ENCODE measurements around the gene RNF166. TPM values are rescaled to one million over a fixed set of nuclear protein-coding genes. Genes with fewer than 3 reads are reported as not detected.

Gene RNF166
- total and polyA plus RNA-seq, 2 donors from 2014 or later: 16.3 to 31.4 TPM

DNA sequence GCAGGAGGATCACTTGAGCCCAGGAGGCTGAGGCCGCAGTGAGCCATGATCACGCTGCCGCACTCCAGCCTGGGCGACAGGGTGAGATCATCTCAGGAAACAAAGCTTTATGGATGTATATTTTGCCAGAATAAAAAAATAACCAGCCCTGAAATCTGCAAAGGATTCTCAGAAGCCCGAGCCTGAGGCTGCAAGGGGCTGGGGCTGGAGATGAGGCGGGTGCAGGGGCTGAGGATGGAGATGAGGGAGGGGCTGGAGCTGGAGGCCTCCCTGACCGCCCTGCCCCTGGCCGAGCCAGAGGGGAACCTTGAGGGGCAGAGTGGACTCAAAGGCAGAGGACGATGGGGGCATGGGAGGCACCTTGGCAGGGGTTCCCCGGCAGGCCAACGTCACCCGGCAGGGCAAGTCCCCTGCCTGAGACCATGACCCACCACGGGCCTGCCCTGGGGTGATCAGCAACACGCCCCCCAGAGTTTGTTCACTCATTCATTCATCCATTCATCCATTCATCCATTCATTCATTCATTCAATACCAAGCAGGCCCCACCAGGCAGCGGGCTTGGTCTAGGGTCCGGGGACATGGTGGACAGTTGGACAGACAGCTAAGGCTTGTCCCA is 46.3 kb upstream of the RNF166 start:
- Histone ChIP-seq H3K36me3 (ENCODE audit: control insufficient read depth in 2 of 3, insufficient read depth in 3 of 3, low read length in 3 of 3) (no peaks in the 10 kb centered on the region), H3K4me3 (ENCODE audit: low read length in 3 of 3) (no peak overlapping the region), H3K27me3 (ENCODE audit: control insufficient read depth, insufficient read depth, low read length) (no peaks in the 10 kb centered on the region), H3K9ac (ENCODE audit: low read length in 3 of 3) (no peak overlapping the region), H3K9me3 (ENCODE audit: control insufficient read depth in 2 of 3, insufficient read depth in 1 of 3, low read length in 3 of 3) (no peaks in the 10 kb centered on the region), H3K27ac (ENCODE audit: low read depth in 2 of 2, low read length in 2 of 2) (no peak overlapping the region), H3K4me1 (ENCODE audit: control insufficient read depth in 2 of 3, insufficient read depth in 2 of 3, low read depth in 1 of 3, low read length in 3 of 3) (peaks cover 0 to under 1% (median 0%) of the 10 kb centered on the region in 3 donors)
- FAIRE-seq (no peak), DNase-seq (no peak)
- TF ChIP-seq, protein P1, sequence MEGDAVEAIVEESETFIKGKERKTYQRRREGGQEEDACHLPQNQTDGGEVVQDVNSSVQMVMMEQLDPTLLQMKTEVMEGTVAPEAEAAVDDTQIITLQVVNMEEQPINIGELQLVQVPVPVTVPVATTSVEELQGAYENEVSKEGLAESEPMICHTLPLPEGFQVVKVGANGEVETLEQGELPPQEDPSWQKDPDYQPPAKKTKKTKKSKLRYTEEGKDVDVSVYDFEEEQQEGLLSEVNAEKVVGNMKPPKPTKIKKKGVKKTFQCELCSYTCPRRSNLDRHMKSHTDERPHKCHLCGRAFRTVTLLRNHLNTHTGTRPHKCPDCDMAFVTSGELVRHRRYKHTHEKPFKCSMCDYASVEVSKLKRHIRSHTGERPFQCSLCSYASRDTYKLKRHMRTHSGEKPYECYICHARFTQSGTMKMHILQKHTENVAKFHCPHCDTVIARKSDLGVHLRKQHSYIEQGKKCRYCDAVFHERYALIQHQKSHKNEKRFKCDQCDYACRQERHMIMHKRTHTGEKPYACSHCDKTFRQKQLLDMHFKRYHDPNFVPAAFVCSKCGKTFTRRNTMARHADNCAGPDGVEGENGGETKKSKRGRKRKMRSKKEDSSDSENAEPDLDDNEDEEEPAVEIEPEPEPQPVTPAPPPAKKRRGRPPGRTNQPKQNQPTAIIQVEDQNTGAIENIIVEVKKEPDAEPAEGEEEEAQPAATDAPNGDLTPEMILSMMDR (IDR thresholded peaks at IDR 0.05; ENCODE audit: borderline replicate concordance, extremely low read depth, insufficient read depth): no peak
- intact Hi-C loops (cut with DNase I): no loop called here

DNA sequence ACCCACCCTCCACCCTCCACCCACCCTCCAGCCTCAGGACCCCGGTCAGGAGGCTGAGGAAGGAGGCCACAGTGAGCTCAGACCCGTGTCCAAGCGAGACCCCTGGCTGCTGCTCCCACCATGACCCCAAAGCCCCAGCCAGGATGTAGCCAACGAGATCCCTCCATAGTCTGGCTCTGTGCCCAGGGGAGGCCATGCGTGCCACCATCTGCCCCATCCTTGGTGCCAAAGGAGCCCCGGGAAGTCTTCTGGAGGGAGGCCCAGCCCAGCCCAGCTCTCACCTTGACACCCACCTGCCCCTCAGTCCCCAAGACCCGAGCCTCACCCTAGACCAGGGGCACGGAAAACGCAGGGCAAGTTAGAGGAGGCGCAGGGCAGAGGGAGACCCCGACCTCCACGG is 44.6 kb upstream of the RNF166 start:
- intact Hi-C loops (cut with DNase I): no loop called here
- FAIRE-seq (no peak), DNase-seq (no peak)
- H3K4me3 ChIP-seq (ENCODE audit: low read length in 3 of 3): no peak overlapping the region
- TF ChIP-seq, protein P1 (IDR thresholded peaks at IDR 0.05; ENCODE audit: borderline replicate concordance, extremely low read depth, insufficient read depth): no peak
- H3K27ac ChIP-seq (ENCODE audit: low read depth in 2 of 2, low read length in 2 of 2): no peak overlapping the region
- no peak overlapping the region for H3K9ac ChIP-seq (ENCODE audit: low read length in 3 of 3)
- H3K4me1 ChIP-seq (ENCODE audit: control insufficient read depth in 2 of 3, insufficient read depth in 2 of 3, low read depth in 1 of 3, low read length in 3 of 3): peaks cover 0 to 2% (median 0%) of the 10 kb centered on the region in 3 donors
- H3K36me3 ChIP-seq (ENCODE audit: control insufficient read depth in 2 of 3, insufficient read depth in 3 of 3, low read length in 3 of 3): no peaks in the 10 kb centered on the region
- H3K9me3 ChIP-seq (ENCODE audit: control insufficient read depth in 2 of 3, insufficient read depth in 1 of 3, low read length in 3 of 3): no peaks in the 10 kb centered on the region
- no peaks in the 10 kb centered on the region for H3K27me3 ChIP-seq (ENCODE audit: control insufficient read depth, insufficient read depth, low read length)

DNA sequence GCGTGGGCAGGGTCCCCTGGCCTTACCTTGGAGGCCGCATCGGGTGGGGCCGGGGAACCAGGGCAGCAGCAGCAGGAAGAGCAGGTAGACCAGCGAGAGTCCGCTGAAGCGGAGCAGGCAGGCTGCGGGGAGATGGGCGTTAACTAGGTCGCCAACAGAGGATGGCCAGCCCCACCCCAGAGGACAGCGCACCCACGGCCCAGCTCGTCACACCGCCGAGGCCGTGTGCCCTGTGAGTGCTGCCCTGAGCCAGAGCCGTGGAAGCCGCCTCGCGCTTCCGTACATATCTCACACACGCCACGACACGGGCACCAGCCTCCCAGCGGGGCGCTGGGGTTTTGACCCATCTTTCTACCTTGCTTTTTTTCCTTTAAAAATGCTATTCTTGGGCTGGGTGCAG is 43.1 kb upstream of the RNF166 start:
- FAIRE-seq (no peak), DNase-seq (no peak)
- intact Hi-C loops (cut with DNase I): no loop called here
- Histone ChIP-seq H3K4me3 (ENCODE audit: low read length in 3 of 3) (no peak overlapping the region), H3K36me3 (ENCODE audit: control insufficient read depth in 2 of 3, insufficient read depth in 3 of 3, low read length in 3 of 3) (no peaks in the 10 kb centered on the region), H3K27ac (ENCODE audit: low read depth in 2 of 2, low read length in 2 of 2) (no peak overlapping the region), H3K9ac (ENCODE audit: low read length in 3 of 3) (no peak overlapping the region), H3K9me3 (ENCODE audit: control insufficient read depth in 2 of 3, insufficient read depth in 1 of 3, low read length in 3 of 3) (no peaks in the 10 kb centered on the region), H3K4me1 (ENCODE audit: control insufficient read depth in 2 of 3, insufficient read depth in 2 of 3, low read depth in 1 of 3, low read length in 3 of 3) (peaks cover 0 to 6% (median 0%) of the 10 kb centered on the region in 3 donors), H3K27me3 (ENCODE audit: control insufficient read depth, insufficient read depth, low read length) (no peaks in the 10 kb centered on the region)
- TF ChIP-seq, protein P1 (IDR thresholded peaks at IDR 0.05; ENCODE audit: borderline replicate concordance, extremely low read depth, insufficient read depth): no peak

DNA sequence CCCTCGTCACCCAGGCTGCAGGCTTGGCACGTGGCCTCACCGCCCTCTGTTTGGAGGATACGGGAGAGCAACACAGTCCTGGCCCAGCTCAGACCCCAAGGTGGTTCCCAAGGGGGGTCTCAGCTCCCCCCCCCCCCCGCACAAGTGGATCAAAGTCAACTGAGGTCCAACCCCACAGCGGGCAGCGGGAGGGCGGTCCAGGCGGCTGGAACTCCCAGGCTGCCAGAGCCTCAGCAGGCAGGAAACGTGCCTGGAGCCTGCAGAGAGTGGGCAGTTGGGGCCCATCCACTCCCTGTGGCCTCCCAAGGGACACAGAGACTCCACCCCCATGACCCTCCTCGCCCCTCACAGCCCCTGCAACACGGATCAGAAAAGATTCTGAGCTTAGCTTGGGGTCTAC is 42.2 kb upstream of the RNF166 start:
- Histone ChIP-seq H3K4me1 (ENCODE audit: control insufficient read depth in 2 of 3, insufficient read depth in 2 of 3, low read depth in 1 of 3, low read length in 3 of 3) (peaks cover 0 to 14% (median 6%) of the 10 kb centered on the region in 3 donors), H3K27me3 (ENCODE audit: control insufficient read depth, insufficient read depth, low read length) (no peaks in the 10 kb centered on the region), H3K36me3 (ENCODE audit: control insufficient read depth in 2 of 3, insufficient read depth in 3 of 3, low read length in 3 of 3) (no peaks in the 10 kb centered on the region)

More for the DNA sequence above, 42.2 kb upstream of the RNF166 start:
- H3K27ac ChIP-seq (ENCODE audit: low read depth in 2 of 2, low read length in 2 of 2): no peak overlapping the region
- no peaks in the 10 kb centered on the region for H3K9me3 ChIP-seq (ENCODE audit: control insufficient read depth in 2 of 3, insufficient read depth in 1 of 3, low read length in 3 of 3)
- FAIRE-seq (no peak), DNase-seq (no peak)
- no peak overlapping the region for H3K4me3 ChIP-seq (ENCODE audit: low read length in 3 of 3)
- no peak overlapping the region for H3K9ac ChIP-seq (ENCODE audit: low read length in 3 of 3)
- TF ChIP-seq, protein P1 (IDR thresholded peaks at IDR 0.05; ENCODE audit: borderline replicate concordance, extremely low read depth, insufficient read depth): no peak
- intact Hi-C loops (cut with DNase I): no loop called here
